OCI-LY1 (cell line): Measurements from ENCODE around the gene ANKRD16.

Source experiments
- H2AFZ ChIP-seq: fragments of 200-600 bp; sonication (generic), shearing (Covaris generic); 2 replicates; pipeline ENCODE4 v1.6.0; 2014; ENCODE audit warnings: antibody characterized with exemption, mild to moderate bottlenecking, low read length
- H3F3A ChIP-seq: fragments of 200-600 bp; sonication (generic), shearing (Covaris generic); 2 replicates; pipeline ENCODE4 v1.6.0; 2014; ENCODE audit warnings: mild to moderate bottlenecking, antibody characterized with exemption, low read length, moderate library complexity; ENCODE audit not compliant: insufficient read depth
- H3K27ac ChIP-seq: fragments of 200-600 bp; sonication (generic); 2 replicates; pipeline ENCODE4 v1.5.1; 2014; ENCODE audit warnings: low read length, mixed run types, mild to moderate bottlenecking, low read depth; ENCODE audit not compliant: poor library complexity, severe bottlenecking
- H3K27me3 ChIP-seq: fragments of 200-600 bp; sonication (generic); 2 replicates; pipeline ENCODE4 v1.6.0; 2014; ENCODE audit warnings: antibody characterized with exemption, mild to moderate bottlenecking, low read length, moderate library complexity; ENCODE audit not compliant: insufficient read depth
- H3K36me3 ChIP-seq: fragments of 200-600 bp; sonication (generic); 2 replicates; pipeline ENCODE4 v1.6.1; 2014; ENCODE audit warnings: mild to moderate bottlenecking, antibody characterized with exemption, low read length, moderate library complexity, mixed read lengths; ENCODE audit not compliant: insufficient read depth
- H3K4me1 ChIP-seq: fragments of 200-600 bp; sonication (generic); 2 replicates; pipeline ENCODE4 v1.5.1; 2014; ENCODE audit warnings: mild to moderate bottlenecking, low read length, moderate library complexity; ENCODE audit not compliant: insufficient read depth, severe bottlenecking
- H3K4me2 ChIP-seq: fragments of 200-600 bp; sonication (generic), shearing (Covaris generic); 2 replicates; pipeline ENCODE4 v1.6.1; 2014; ENCODE audit warnings: low read length
- H3K4me3 ChIP-seq: fragments of 200-600 bp; sonication (generic); 2 replicates; pipeline ENCODE4 v1.5.1; 2014; ENCODE audit warnings: low read length, low read depth, mild to moderate bottlenecking, mixed read lengths; ENCODE audit not compliant: poor library complexity, severe bottlenecking
- H3K79me2 ChIP-seq: fragments of 200-600 bp; shearing (Covaris generic); 2 replicates; pipeline ENCODE4 v1.6.1; 2016; ENCODE audit warnings: mixed run types, low read length, mixed read lengths; ENCODE audit not compliant: insufficient read depth
- H3K9ac ChIP-seq: fragments of 200-600 bp; sonication (generic), shearing (Covaris generic); 2 replicates; pipeline ENCODE4 v1.6.1; 2014; ENCODE audit warnings: mild to moderate bottlenecking, low read length, mixed read lengths
- H3K9me2 ChIP-seq: fragments of 200-600 bp; sonication (generic), shearing (Covaris generic); 2 replicates; pipeline ENCODE4 v1.6.1; 2014; ENCODE audit warnings: low read depth, mild to moderate bottlenecking, low read length, mixed read lengths
- H3K9me3 ChIP-seq: fragments of 200-600 bp; shearing (Covaris generic); 2 replicates; pipeline ENCODE4 v1.6.1; 2014; ENCODE audit warnings: low read length, mixed read lengths
- H4K20me1 ChIP-seq: fragments of 200-600 bp; sonication (generic), shearing (Covaris generic); 2 replicates; pipeline ENCODE4 v1.6.0; 2016; ENCODE audit warnings: mild to moderate bottlenecking, low read length; ENCODE audit not compliant: insufficient read depth
- EZH2 ChIP-seq: fragments of 200-600 bp; sonication (generic), shearing (Covaris generic); IDR thresholded peaks from 2 replicates; pipeline ENCODE4 v1.8.0; 2017; ENCODE audit warnings: borderline replicate concordance, mixed run types, mild to moderate bottlenecking, antibody characterized with exemption, low read length, moderate library complexity, mixed read lengths
- TF ChIP-seq, protein P1 (sequence below): fragments of 200-600 bp; sonication (generic), shearing (Covaris generic); IDR thresholded peaks from 2 replicates; pipeline ENCODE4 v1.5.1; 2017; ENCODE audit warnings: mild to moderate bottlenecking, antibody characterized with exemption, low read length, moderate library complexity, mixed read lengths

ANKRD16 gene

DNA sequence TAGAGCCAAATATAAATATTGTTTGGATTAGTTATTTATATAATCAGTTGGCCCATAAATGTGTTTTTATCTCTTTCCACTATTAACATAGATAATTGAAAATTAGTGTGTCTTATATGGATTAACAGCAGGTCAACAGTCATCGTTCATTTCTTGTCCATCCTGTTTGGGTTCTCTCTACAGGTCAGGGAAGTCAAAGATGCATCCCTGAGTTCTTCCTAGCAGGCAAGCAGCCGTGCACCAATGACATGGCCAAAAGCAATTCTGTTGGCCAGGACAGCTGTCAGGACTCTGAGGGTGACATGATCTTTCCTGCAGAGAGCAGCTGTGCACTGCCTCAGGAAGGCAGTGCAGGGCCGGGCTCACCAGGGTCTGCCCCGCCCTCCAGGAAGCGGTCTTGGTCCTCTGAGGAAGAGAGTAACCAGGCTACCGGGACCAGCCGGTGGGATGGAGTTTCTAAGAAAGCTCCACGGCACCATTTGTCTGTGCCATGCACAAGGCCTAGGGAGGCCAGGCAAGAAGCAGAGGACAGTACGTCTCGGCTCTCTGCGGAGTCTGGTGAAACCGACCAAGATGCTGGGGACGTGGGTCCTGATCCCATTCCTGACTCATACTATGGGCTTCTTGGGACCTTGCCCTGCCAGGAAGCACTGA, 16.3 kb upstream of the ANKRD16 start:
- Histone ChIP-seq H3F3A (no peaks in the 10 kb centered on the region), H3K27ac (no peak overlapping the region), H3K36me3 (peaks cover 43% of the 10 kb centered on the region), H3K4me1 (no peaks in the 10 kb centered on the region), H2AFZ (no peak overlapping the region), H3K79me2 (no peaks in the 10 kb centered on the region), H3K4me2 (no peak overlapping the region), H4K20me1 (no peaks in the 10 kb centered on the region), H3K9ac (no peak overlapping the region), H3K9me2 (no peaks in the 10 kb centered on the region), H3K27me3 (no peaks in the 10 kb centered on the region), H3K4me3 (no peak overlapping the region), H3K9me3 (no peaks in the 10 kb centered on the region)
- TF ChIP-seq, protein P1, sequence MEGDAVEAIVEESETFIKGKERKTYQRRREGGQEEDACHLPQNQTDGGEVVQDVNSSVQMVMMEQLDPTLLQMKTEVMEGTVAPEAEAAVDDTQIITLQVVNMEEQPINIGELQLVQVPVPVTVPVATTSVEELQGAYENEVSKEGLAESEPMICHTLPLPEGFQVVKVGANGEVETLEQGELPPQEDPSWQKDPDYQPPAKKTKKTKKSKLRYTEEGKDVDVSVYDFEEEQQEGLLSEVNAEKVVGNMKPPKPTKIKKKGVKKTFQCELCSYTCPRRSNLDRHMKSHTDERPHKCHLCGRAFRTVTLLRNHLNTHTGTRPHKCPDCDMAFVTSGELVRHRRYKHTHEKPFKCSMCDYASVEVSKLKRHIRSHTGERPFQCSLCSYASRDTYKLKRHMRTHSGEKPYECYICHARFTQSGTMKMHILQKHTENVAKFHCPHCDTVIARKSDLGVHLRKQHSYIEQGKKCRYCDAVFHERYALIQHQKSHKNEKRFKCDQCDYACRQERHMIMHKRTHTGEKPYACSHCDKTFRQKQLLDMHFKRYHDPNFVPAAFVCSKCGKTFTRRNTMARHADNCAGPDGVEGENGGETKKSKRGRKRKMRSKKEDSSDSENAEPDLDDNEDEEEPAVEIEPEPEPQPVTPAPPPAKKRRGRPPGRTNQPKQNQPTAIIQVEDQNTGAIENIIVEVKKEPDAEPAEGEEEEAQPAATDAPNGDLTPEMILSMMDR, result no peak
- TF ChIP-seq EZH2, result no peak

DNA sequence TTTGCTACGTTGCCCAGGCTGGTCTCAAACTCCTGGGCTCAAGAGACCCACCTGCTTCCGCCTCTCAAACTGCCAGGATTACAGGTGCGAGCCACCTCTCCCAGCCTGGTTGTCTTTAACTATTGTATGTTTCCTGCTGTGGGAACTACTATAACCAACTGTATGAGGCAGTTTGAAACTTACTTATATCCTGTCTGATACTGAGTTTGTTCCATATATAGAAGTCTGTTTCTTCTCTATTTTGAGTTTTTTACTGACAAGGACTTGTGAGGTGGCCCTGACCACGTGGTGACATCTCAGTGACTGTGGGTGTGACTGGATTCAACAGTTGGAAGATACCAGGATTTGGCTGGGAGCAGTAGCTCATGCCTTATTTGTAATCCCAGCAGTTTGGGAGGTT, 14.5 kb upstream of the ANKRD16 start:
- Histone ChIP-seq H3K9me2 (no peaks in the 10 kb centered on the region), H3K27me3 (no peaks in the 10 kb centered on the region), H3K9me3 (no peaks in the 10 kb centered on the region), H3F3A (no peaks in the 10 kb centered on the region), H2AFZ (no peak overlapping the region), H4K20me1 (no peaks in the 10 kb centered on the region), H3K4me3 (no peak overlapping the region), H3K79me2 (no peaks in the 10 kb centered on the region), H3K27ac (no peak overlapping the region), H3K4me1 (no peaks in the 10 kb centered on the region), H3K36me3 (peaks cover 27% of the 10 kb centered on the region), H3K9ac (no peak overlapping the region), H3K4me2 (no peak overlapping the region)
- TF ChIP-seq EZH2, result no peak
- TF ChIP-seq, protein P1, result no peak

DNA sequence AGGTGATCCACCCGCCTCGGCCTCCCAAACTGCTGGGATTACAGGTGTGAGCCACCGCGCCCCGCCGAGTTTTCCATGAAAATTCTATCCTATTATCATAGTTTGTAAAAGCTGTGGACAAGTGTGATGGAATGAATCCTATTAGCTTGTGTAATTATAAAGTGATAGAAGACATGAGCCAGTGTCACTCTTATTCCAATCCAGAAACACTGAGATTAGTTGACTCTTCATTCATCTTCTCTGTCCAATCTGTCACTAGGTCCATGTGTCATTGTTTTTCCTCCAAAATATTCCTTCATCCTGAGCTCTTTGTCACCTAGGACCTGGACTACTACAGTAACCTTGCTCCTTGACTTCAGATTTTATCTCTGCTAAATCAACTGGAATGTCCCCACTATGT, 13.9 kb upstream of the ANKRD16 start:
- Histone ChIP-seq H3K36me3 (peaks cover 26% of the 10 kb centered on the region), H3K4me2 (no peak overlapping the region)

More for the DNA sequence above, 13.9 kb upstream of the ANKRD16 start:
- Histone ChIP-seq H4K20me1 (no peaks in the 10 kb centered on the region), H2AFZ (no peak overlapping the region), H3F3A (no peaks in the 10 kb centered on the region), H3K9ac (no peak overlapping the region), H3K4me1 (no peaks in the 10 kb centered on the region), H3K27ac (no peak overlapping the region), H3K9me3 (no peaks in the 10 kb centered on the region), H3K79me2 (no peaks in the 10 kb centered on the region), H3K4me3 (no peak overlapping the region), H3K27me3 (no peaks in the 10 kb centered on the region), H3K9me2 (no peaks in the 10 kb centered on the region)
- TF ChIP-seq EZH2, result no peak
- TF ChIP-seq, protein P1, result no peak
